OCI-LY3 (cell line): ENCODE results near the gene BBOX1.

Experiments used
- H2AFZ ChIP-seq: fragments of 200-600, 300-600 bp; shearing (Covaris generic); 2 replicates; pipeline ENCODE4 v1.6.0; 2014; ENCODE audit warnings: antibody characterized with exemption, low read depth, low read length
- H3K27ac ChIP-seq: fragments of 200-600, 300-600 bp; sonication (generic); 2 replicates; pipeline ENCODE4 v1.5.1; 2014; ENCODE audit warnings: mild to moderate bottlenecking, low read length, moderate library complexity, mixed read lengths
- H3K27me3 ChIP-seq: fragments of 200-600, 300-600 bp; sonication (generic); 2 replicates; pipeline ENCODE4 v1.6.1; 2014; ENCODE audit warnings: low read depth, low read length, mixed read lengths
- H3K36me3 ChIP-seq: fragments of 200-600, 300-600 bp; sonication (generic); replicated peaks from 2 replicates; pipeline ENCODE3; 2014; ENCODE audit warnings: low read depth, low read length, mixed read lengths
- H3K4me1 ChIP-seq: fragments of 300-600, 200-600 bp; sonication (generic); 2 replicates; pipeline ENCODE4 v1.6.1; 2014; ENCODE audit warnings: low read length, mixed read lengths
- H3K4me2 ChIP-seq: fragments of 200-600, 300-600 bp; sonication (generic); 2 replicates; pipeline ENCODE4 v1.6.1; 2014; ENCODE audit warnings: low read length, mixed read lengths
- H3K4me3 ChIP-seq: fragments of 300-600, 200-600 bp; sonication (generic); 2 replicates; pipeline ENCODE4 v1.5.1; 2014; ENCODE audit warnings: antibody characterized with exemption, mild to moderate bottlenecking, low read length, moderate library complexity
- H3K79me2 ChIP-seq: fragments of 300-600, 200-600 bp; shearing (Covaris generic); 2 replicates; pipeline ENCODE4 v1.6.1; 2014; ENCODE audit warnings: mild to moderate bottlenecking, low read length, mixed read lengths
- H3K9ac ChIP-seq: fragments of 300-600, 200-600 bp; shearing (Covaris generic); 2 replicates; pipeline ENCODE4 v1.6.0; 2014; ENCODE audit warnings: mild to moderate bottlenecking, low read length, moderate library complexity
- H3K9me3 ChIP-seq: fragments of 200-600, 300-600 bp; shearing (Covaris generic); 2 replicates; pipeline ENCODE4 v1.6.1; 2014; ENCODE audit warnings: low read length, mixed read lengths; ENCODE audit not compliant: insufficient read depth
- H4K20me1 ChIP-seq: fragments of 200-600, 300-600 bp; sonication (generic); 2 replicates; pipeline ENCODE4 v1.6.1; 2016; ENCODE audit warnings: low read length, mixed read lengths; ENCODE audit not compliant: insufficient read depth
- EZH2phosphoT487 ChIP-seq: fragments of 200-600 bp; shearing (Covaris generic); IDR thresholded peaks from 2 replicates; pipeline ENCODE4 v1.6.1; 2018; ENCODE audit warnings: antibody characterized with exemption, mixed run types, low read depth
- TF ChIP-seq, protein P1 (sequence below): fragments of 200-600, 300-600 bp; sonication (generic); IDR thresholded peaks from 2 replicates; pipeline ENCODE4 v1.5.1; 2014; ENCODE audit warnings: antibody characterized with exemption, low read length, low read depth

Gene BBOX1

DNA sequence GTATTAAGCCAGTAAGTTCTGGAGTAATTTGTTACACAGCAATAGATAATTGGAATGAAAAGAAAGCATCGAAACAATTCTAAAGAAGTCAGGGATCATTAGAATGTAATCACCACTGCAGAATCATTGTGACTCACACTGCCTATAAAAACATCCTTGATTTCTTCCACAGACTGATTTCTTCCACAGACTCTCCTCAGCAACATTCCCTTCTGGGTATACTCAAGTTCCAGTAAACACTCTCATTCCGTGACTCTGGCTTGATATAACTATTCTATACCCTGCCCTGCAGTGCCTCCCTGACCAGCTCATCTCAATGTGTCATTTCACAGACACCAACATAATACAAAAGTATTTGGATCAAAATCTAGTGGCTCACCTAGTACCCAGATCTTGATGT, 120.5 kb downstream of the BBOX1 start:
- Histone ChIP-seq H3K9me3 (no peaks in the 10 kb centered on the region), H3K27ac (no peak overlapping the region), H3K27me3 (no peaks in the 10 kb centered on the region), H2AFZ (no peak overlapping the region), H3K4me3 (no peak overlapping the region), H4K20me1 (no peaks in the 10 kb centered on the region), H3K9ac (no peak overlapping the region), H3K79me2 (no peaks in the 10 kb centered on the region), H3K36me3 (no peaks in the 10 kb centered on the region), H3K4me2 (no peak overlapping the region), H3K4me1 (no peaks in the 10 kb centered on the region)
- TF ChIP-seq, protein P1, sequence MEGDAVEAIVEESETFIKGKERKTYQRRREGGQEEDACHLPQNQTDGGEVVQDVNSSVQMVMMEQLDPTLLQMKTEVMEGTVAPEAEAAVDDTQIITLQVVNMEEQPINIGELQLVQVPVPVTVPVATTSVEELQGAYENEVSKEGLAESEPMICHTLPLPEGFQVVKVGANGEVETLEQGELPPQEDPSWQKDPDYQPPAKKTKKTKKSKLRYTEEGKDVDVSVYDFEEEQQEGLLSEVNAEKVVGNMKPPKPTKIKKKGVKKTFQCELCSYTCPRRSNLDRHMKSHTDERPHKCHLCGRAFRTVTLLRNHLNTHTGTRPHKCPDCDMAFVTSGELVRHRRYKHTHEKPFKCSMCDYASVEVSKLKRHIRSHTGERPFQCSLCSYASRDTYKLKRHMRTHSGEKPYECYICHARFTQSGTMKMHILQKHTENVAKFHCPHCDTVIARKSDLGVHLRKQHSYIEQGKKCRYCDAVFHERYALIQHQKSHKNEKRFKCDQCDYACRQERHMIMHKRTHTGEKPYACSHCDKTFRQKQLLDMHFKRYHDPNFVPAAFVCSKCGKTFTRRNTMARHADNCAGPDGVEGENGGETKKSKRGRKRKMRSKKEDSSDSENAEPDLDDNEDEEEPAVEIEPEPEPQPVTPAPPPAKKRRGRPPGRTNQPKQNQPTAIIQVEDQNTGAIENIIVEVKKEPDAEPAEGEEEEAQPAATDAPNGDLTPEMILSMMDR, result no peak
- TF ChIP-seq EZH2phosphoT487, result no peak

- no peak overlapping the region for H3K27ac ChIP-seq
- TF ChIP-seq, protein P1, result no peak
- no peak for TF ChIP-seq EZH2phosphoT487
- no peaks in the 10 kb centered on the region for H3K27me3 ChIP-seq
- no peak overlapping the region for H2AFZ ChIP-seq
- no peak overlapping the region for H3K4me3 ChIP-seq
- no peak overlapping the region for H3K4me2 ChIP-seq
- no peak overlapping the region for H3K9ac ChIP-seq
- no peaks in the 10 kb centered on the region for H3K36me3 ChIP-seq
- no peaks in the 10 kb centered on the region for H3K9me3 ChIP-seq
- no peaks in the 10 kb centered on the region for H3K79me2 ChIP-seq
- H3K4me1 ChIP-seq, result no peaks in the 10 kb centered on the region
- H4K20me1 ChIP-seq, result no peaks in the 10 kb centered on the region
Observed at GRCh38 chr11:27162237-27162636, 121.6 kb downstream of the BBOX1 start.

- no peaks in the 10 kb centered on the region for H4K20me1 ChIP-seq
Observed at GRCh38 chr11:27166130-27166529, 125.5 kb downstream of the BBOX1 start.

GRCh38 chr11:27171376-27171958, 130.9 kb downstream of the BBOX1 start:
- Histone ChIP-seq H3K4me1 (no peaks in the 10 kb centered on the region), H3K27ac (no peak overlapping the region), H3K36me3 (no peaks in the 10 kb centered on the region), H3K4me2 (no peak overlapping the region), H3K27me3 (no peaks in the 10 kb centered on the region), H3K79me2 (no peaks in the 10 kb centered on the region), H3K9me3 (no peaks in the 10 kb centered on the region), H3K9ac (no peak overlapping the region), H4K20me1 (no peaks in the 10 kb centered on the region), H2AFZ (no peak overlapping the region), H3K4me3 (no peak overlapping the region)
- no peak for TF ChIP-seq EZH2phosphoT487
- TF ChIP-seq, protein P1, result no peak

More at GRCh38 chr11:27166130-27166529, 125.5 kb downstream of the BBOX1 start:
- Histone ChIP-seq H3K4me1 (no peaks in the 10 kb centered on the region), H3K79me2 (no peaks in the 10 kb centered on the region), H3K9ac (no peak overlapping the region), H3K4me3 (no peak overlapping the region), H2AFZ (no peak overlapping the region), H3K27me3 (no peaks in the 10 kb centered on the region), H3K27ac (no peak overlapping the region), H3K9me3 (no peaks in the 10 kb centered on the region), H3K4me2 (no peak overlapping the region), H3K36me3 (no peaks in the 10 kb centered on the region)
- TF ChIP-seq, protein P1, result no peak
- no peak for TF ChIP-seq EZH2phosphoT487
